GM18505 (cell line): ENCODE results near the gene OR9I1.

Experiments used
- ATAC-seq: cut with Tn5 transposase; IDR thresholded peaks from one replicate; pipeline ENCODE4 v1.9.1; 2021; ENCODE audit not compliant: unreplicated experiment
- POLR2A ChIP-seq: IDR thresholded peaks from 4 replicates; pipeline ENCODE4 v1.6.1; 2011; ENCODE audit warnings: borderline replicate concordance; ENCODE audit not compliant: insufficient read depth, insufficient read length; ENCODE audit errors: extremely low read depth

The OR9I1 gene

GRCh38 chr11:58125469-58125868 is at the start of gene OR9I1:
Gene OR9I1, minus strand, starts transcription at chr11:58125530. Its CDS starts 6,086 bp downstream, at chr11:58119444.
- no peak for TF ChIP-seq POLR2A
- no peak for ATAC-seq

GRCh38 chr11:58165504-58166106 is 40.3 kb upstream of the OR9I1 start:
- no peak for ATAC-seq
- TF ChIP-seq POLR2A: no peak

- no peak for TF ChIP-seq POLR2A
- no peak for ATAC-seq
Observed at GRCh38 chr11:58164990-58165389, 39.7 kb upstream of the OR9I1 start.

- TF ChIP-seq POLR2A: no peak
- ATAC-seq: no peak
Observed at GRCh38 chr11:58164389-58164788, 39.1 kb upstream of the OR9I1 start.

GRCh38 chr11:58152781-58153180 is 27.5 kb upstream of the OR9I1 start:
- no peak for TF ChIP-seq POLR2A
- ATAC-seq: no peak

- ATAC-seq: no peak
- TF ChIP-seq POLR2A: no peak
Observed at GRCh38 chr11:58142761-58143160, 17.4 kb upstream of the OR9I1 start.

GRCh38 chr11:58135171-58135570 is 9.8 kb upstream of the OR9I1 start:
- no peak for ATAC-seq
- TF ChIP-seq POLR2A: no peak

- no peak for ATAC-seq
- TF ChIP-seq POLR2A: no peak
Observed at GRCh38 chr11:58134151-58134550, 8.8 kb upstream of the OR9I1 start.

GRCh38 chr11:58133309-58134076 is 8.2 kb upstream of the OR9I1 start:
- no peak for TF ChIP-seq POLR2A
- ATAC-seq: no peak

GRCh38 chr11:58127350-58127749 is 2.0 kb upstream of the OR9I1 start:
- TF ChIP-seq POLR2A: no peak
- no peak for ATAC-seq

GRCh38 chr11:58121096-58121495 is 4.2 kb downstream of the OR9I1 start:
- no peak for TF ChIP-seq POLR2A
- no peak for ATAC-seq

- ATAC-seq: no peak
- no peak for TF ChIP-seq POLR2A
Observed at GRCh38 chr11:58097437-58097836, 27.9 kb downstream of the OR9I1 start.

- ATAC-seq: no peak
- no peak for TF ChIP-seq POLR2A
Observed at GRCh38 chr11:58086528-58086927, 38.8 kb downstream of the OR9I1 start.

- no peak for TF ChIP-seq POLR2A
- no peak for ATAC-seq
Observed at GRCh38 chr11:58075781-58076180, 49.5 kb downstream of the OR9I1 start.
